HG02571 (cell line): ENCODE data around the gene RPL37.
"Not testable (repeated sequence)": the region's sequence is repeated elsewhere in the genome, so short reads cannot be mapped to it uniquely, and the experiment has no call there.

Experiments used
- ATAC-seq: cut with Tn5 transposase; IDR thresholded peaks from one replicate; pipeline ENCODE4 v1.9.1; 2021; ENCODE audit warnings: mild to moderate bottlenecking, moderate library complexity; ENCODE audit not compliant: unreplicated experiment

RPL37 gene

GRCh38 chr5:40798012-40798800 lies 36.8 kb downstream of the RPL37 start, which contains the start of gene PRKAA1:
PRKAA1 (minus strand) TSS chr5:40798374; CDS start chr5:40798189, 185 bp downstream.
- ATAC-seq = peak; percentile 98

GRCh38 chr5:40797273-40798011 lies 37.6 kb downstream of the RPL37 start:
- ATAC-seq = peak; percentile 38

GRCh38 chr5:40796487-40796889 lies 38.5 kb downstream of the RPL37 start:
- ATAC-seq = no peak

GRCh38 chr5:40794877-40795276 lies 40.1 kb downstream of the RPL37 start:
- ATAC-seq = not testable (repeated sequence)

- not testable (repeated sequence) for ATAC-seq
Measured at GRCh38 chr5:40794340-40794739, 40.7 kb downstream of the RPL37 start.

- not testable (repeated sequence) for ATAC-seq
Measured at GRCh38 chr5:40792691-40793090, 42.3 kb downstream of the RPL37 start.

GRCh38 chr5:40791715-40792139 lies 43.3 kb downstream of the RPL37 start:
- no peak for ATAC-seq

GRCh38 chr5:40790947-40791593 lies 44.0 kb downstream of the RPL37 start:
- no peak for ATAC-seq

- not testable (repeated sequence) for ATAC-seq
Measured at GRCh38 chr5:40788941-40789340, 46.1 kb downstream of the RPL37 start.

GRCh38 chr5:40787986-40788385 lies 47.0 kb downstream of the RPL37 start:
- ATAC-seq = no peak

GRCh38 chr5:40786664-40787063 lies 48.4 kb downstream of the RPL37 start:
- ATAC-seq = not testable (repeated sequence)

- ATAC-seq = no peak
Measured at GRCh38 chr5:40784916-40785315, 50.1 kb downstream of the RPL37 start.

- ATAC-seq = no peak
Measured at GRCh38 chr5:40784027-40784653, 50.9 kb downstream of the RPL37 start.

- no peak for ATAC-seq
Measured at GRCh38 chr5:40781843-40782409, 53.1 kb downstream of the RPL37 start.

GRCh38 chr5:40780858-40781257 lies 54.2 kb downstream of the RPL37 start:
- no peak for ATAC-seq

- ATAC-seq = no peak
Measured at GRCh38 chr5:40780199-40780598, 54.8 kb downstream of the RPL37 start.

- no peak for ATAC-seq
Measured at GRCh38 chr5:40779561-40779960, 55.5 kb downstream of the RPL37 start.

GRCh38 chr5:40778133-40778532 lies 56.9 kb downstream of the RPL37 start:
- no peak for ATAC-seq

- no peak for ATAC-seq
Measured at GRCh38 chr5:40776658-40776977, 58.4 kb downstream of the RPL37 start.

GRCh38 chr5:40775846-40776657 lies 59.0 kb downstream of the RPL37 start:
- ATAC-seq = no peak
